ENCODE measurements around the gene GPR63. TPM values are rescaled to one million over a fixed set of nuclear protein-coding genes. Genes with fewer than 3 reads are reported as not detected.

The GPR63 gene
- polyA plus RNA-seq, 4 donors: under 0.01 to 2.4 (median 0.48) TPM

GRCh38 chr6:96762599-96762998, 74.7 kb downstream of the GPR63 start:
- FAIRE-seq (no peak), DNase-seq (no peak)
- no peaks in the 10 kb centered on the region for H3K9me3 ChIP-seq (ENCODE audit: control insufficient read depth in 2 of 2, insufficient read depth in 1 of 2, low read depth in 1 of 2, low read length in 1 of 2)
- no peaks in the 10 kb centered on the region for H3K36me3 ChIP-seq (ENCODE audit: control insufficient read depth in 3 of 3, insufficient read depth in 2 of 3, low read depth in 1 of 3, low read length in 3 of 3)
- no peak overlapping the region for H3K4me3 ChIP-seq (ENCODE audit: low read depth in 1 of 3, low read length in 3 of 3)
- H3K27me3 ChIP-seq (ENCODE audit: control insufficient read depth in 3 of 3, insufficient read depth in 3 of 3, low read length in 3 of 3): no peaks in the 10 kb centered on the region
- no peak overlapping the region for H3K27ac ChIP-seq (ENCODE audit: low read depth in 1 of 3, low read length in 2 of 3)
- H3K4me1 ChIP-seq (ENCODE audit: control insufficient read depth in 3 of 3, insufficient read depth in 2 of 3, low read depth in 1 of 3, low read length in 2 of 3): no peaks in the 10 kb centered on the region
- WGBS, 3 donors: 73 to 84% (median 75%) methylated on average over 6 of the region's 6 CpGs

- H3K27me3 ChIP-seq (ENCODE audit: control insufficient read depth in 3 of 3, insufficient read depth in 3 of 3, low read length in 3 of 3): no peaks in the 10 kb centered on the region
- H3K4me1 ChIP-seq (ENCODE audit: control insufficient read depth in 3 of 3, insufficient read depth in 2 of 3, low read depth in 1 of 3, low read length in 2 of 3): no peaks in the 10 kb centered on the region
- no peaks in the 10 kb centered on the region for H3K9me3 ChIP-seq (ENCODE audit: control insufficient read depth in 2 of 2, insufficient read depth in 1 of 2, low read depth in 1 of 2, low read length in 1 of 2)
- FAIRE-seq: no peak
- no peaks in the 10 kb centered on the region for H3K36me3 ChIP-seq (ENCODE audit: control insufficient read depth in 3 of 3, insufficient read depth in 2 of 3, low read depth in 1 of 3, low read length in 3 of 3)
- DNase-seq: no peak
- WGBS, 3 donors: 82 to 93% (median 84%) methylated on average over 12 of the region's 12 CpGs
- no peak overlapping the region for H3K4me3 ChIP-seq (ENCODE audit: low read depth in 1 of 3, low read length in 3 of 3)
- no peak overlapping the region for H3K27ac ChIP-seq (ENCODE audit: low read depth in 1 of 3, low read length in 2 of 3)
Measured at GRCh38 chr6:96761794-96762193, 75.5 kb downstream of the GPR63 start.

GRCh38 chr6:96760153-96760687, 77.1 kb downstream of the GPR63 start:
- no peak overlapping the region for H3K27ac ChIP-seq (ENCODE audit: low read depth in 1 of 3, low read length in 2 of 3)
- no peaks in the 10 kb centered on the region for H3K9me3 ChIP-seq (ENCODE audit: control insufficient read depth in 2 of 2, insufficient read depth in 1 of 2, low read depth in 1 of 2, low read length in 1 of 2)
- H3K27me3 ChIP-seq (ENCODE audit: control insufficient read depth in 3 of 3, insufficient read depth in 3 of 3, low read length in 3 of 3): no peaks in the 10 kb centered on the region
- no peaks in the 10 kb centered on the region for H3K4me1 ChIP-seq (ENCODE audit: control insufficient read depth in 3 of 3, insufficient read depth in 2 of 3, low read depth in 1 of 3, low read length in 2 of 3)
- no peak overlapping the region for H3K4me3 ChIP-seq (ENCODE audit: low read depth in 1 of 3, low read length in 3 of 3)
- 63 to 76% (median 67%) methylated on average over 4 of the region's 4 CpGs for WGBS, 3 donors
- DNase-seq (no peak), FAIRE-seq (no peak)
- H3K36me3 ChIP-seq (ENCODE audit: control insufficient read depth in 3 of 3, insufficient read depth in 2 of 3, low read depth in 1 of 3, low read length in 3 of 3): no peaks in the 10 kb centered on the region

GRCh38 chr6:96755096-96755495, 82.2 kb downstream of the GPR63 start:
- WGBS, 3 donors: 76 to 81% (median 79%) methylated on average over 3 of the region's 3 CpGs
- no peaks in the 10 kb centered on the region for H3K9me3 ChIP-seq (ENCODE audit: control insufficient read depth in 2 of 2, insufficient read depth in 1 of 2, low read depth in 1 of 2, low read length in 1 of 2)
- no peak overlapping the region for H3K27ac ChIP-seq (ENCODE audit: low read depth in 1 of 3, low read length in 2 of 3)
- no peaks in the 10 kb centered on the region for H3K36me3 ChIP-seq (ENCODE audit: control insufficient read depth in 3 of 3, insufficient read depth in 2 of 3, low read depth in 1 of 3, low read length in 3 of 3)
- H3K4me3 ChIP-seq (ENCODE audit: low read depth in 1 of 3, low read length in 3 of 3): no peak overlapping the region
- H3K4me1 ChIP-seq (ENCODE audit: control insufficient read depth in 3 of 3, insufficient read depth in 2 of 3, low read depth in 1 of 3, low read length in 2 of 3): no peaks in the 10 kb centered on the region
- no peak for DNase-seq
- FAIRE-seq: no peak
- H3K27me3 ChIP-seq (ENCODE audit: control insufficient read depth in 3 of 3, insufficient read depth in 3 of 3, low read length in 3 of 3): peaks cover 0 to 2% (median 0%) of the 10 kb centered on the region in 3 donors

DNA sequence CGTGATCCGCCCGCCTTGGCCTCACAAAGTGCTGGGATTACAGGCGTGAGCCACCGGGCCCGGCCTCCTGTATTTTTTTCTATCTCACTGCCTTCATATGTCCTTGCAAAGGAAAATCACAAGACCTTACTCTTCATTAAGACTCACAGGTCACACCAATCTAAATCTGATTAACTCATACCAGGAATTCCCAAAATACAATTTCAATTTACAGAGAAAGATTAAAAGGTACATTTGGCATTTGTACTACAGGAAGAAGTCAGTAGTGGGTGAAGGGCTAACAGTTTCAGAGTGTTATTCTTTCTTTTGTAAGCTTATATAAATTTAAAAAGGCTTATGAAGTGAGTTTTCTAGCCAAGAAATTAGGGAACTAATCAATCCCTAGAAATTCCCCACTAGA, 87.4 kb downstream of the GPR63 start:
- H3K9me3 ChIP-seq (ENCODE audit: control insufficient read depth in 2 of 2, insufficient read depth in 1 of 2, low read depth in 1 of 2, low read length in 1 of 2): no peaks in the 10 kb centered on the region
- peaks cover 0 to 2% (median 0%) of the 10 kb centered on the region in 3 donors for H3K27me3 ChIP-seq (ENCODE audit: control insufficient read depth in 3 of 3, insufficient read depth in 3 of 3, low read length in 3 of 3)
- no peaks in the 10 kb centered on the region for H3K4me1 ChIP-seq (ENCODE audit: control insufficient read depth in 3 of 3, insufficient read depth in 2 of 3, low read depth in 1 of 3, low read length in 2 of 3)
- no peak for FAIRE-seq
- 85 to 91% (median 89%) methylated on average over 6 of the region's 6 CpGs for WGBS, 3 donors
- H3K27ac ChIP-seq (ENCODE audit: low read depth in 1 of 3, low read length in 2 of 3): no peak overlapping the region
- no peak for DNase-seq
- H3K36me3 ChIP-seq (ENCODE audit: control insufficient read depth in 3 of 3, insufficient read depth in 2 of 3, low read depth in 1 of 3, low read length in 3 of 3): no peaks in the 10 kb centered on the region
- H3K4me3 ChIP-seq (ENCODE audit: low read depth in 1 of 3, low read length in 3 of 3): no peak overlapping the region

Other genes starting within 250 kb of the GPR63 start
- gene NDUFAF4, start 60.4 kb upstream of the GPR63 start, polyA plus RNA-seq: 10 to 100 TPM; 23.5 to 46.2 (median 36.7) TPM
- 1 to 10 TPM in 1 of 4 donors, under 1 TPM in 2, not detected in 1; 0.60 to 4.9 (median 0.89) TPM for gene KLHL32, start 87.3 kb upstream of the GPR63 start, polyA plus RNA-seq

Data from small intestine (tissue), 7 donors.